GM23338 (cell line): ENCODE data around the gene ERC1. TPM values are rescaled to one million over a fixed set of nuclear protein-coding genes. Genes with fewer than 3 reads are reported as not detected.

Source experiments
- ATAC-seq: fragments of 200-7000 bp; cut with Tn5 transposase; 3 replicates; pipeline ENCODE4 v1.9.1; 2020
- DNase-seq: peaks from one replicate; pipeline ENCODE4 v3.0.0-alpha.2; 2015; ENCODE audit warnings: low spot score
- H2AFZ ChIP-seq: fragments of 200-600 bp; sonication (generic); 2 replicates; pipeline ENCODE4 v1.8.0; 2016; ENCODE audit warnings: antibody characterized with exemption, mild to moderate bottlenecking, moderate library complexity
- H3F3A ChIP-seq: fragments of 200-600 bp; sonication (generic); replicated peaks from 2 replicates; pipeline ENCODE4 v1.8.0; 2017; ENCODE audit warnings: antibody characterized with exemption, mixed run types, low read depth
- H3K27ac ChIP-seq: fragments of 200-600 bp; sonication (generic); 2 replicates; pipeline ENCODE4 v1.6.1; 2016; ENCODE audit warnings: low read depth
- H3K27me3 ChIP-seq: fragments of 200-600 bp; sonication (generic); 2 replicates; pipeline ENCODE4 v1.8.0; 2016; ENCODE audit warnings: mild to moderate bottlenecking, mixed run types, moderate library complexity; ENCODE audit not compliant: insufficient read depth
- H3K36me3 ChIP-seq: fragments of 200-600 bp; sonication (generic); 2 replicates; pipeline ENCODE4 v1.8.0; 2016; ENCODE audit warnings: mild to moderate bottlenecking; ENCODE audit not compliant: insufficient read depth
- H3K4me1 ChIP-seq: fragments of 200-600 bp; sonication (generic); 2 replicates; pipeline ENCODE4 v1.8.0; 2016; ENCODE audit warnings: mild to moderate bottlenecking, moderate library complexity; ENCODE audit not compliant: insufficient read depth
- H3K4me2 ChIP-seq: fragments of 200-600 bp; sonication (generic); 2 replicates; pipeline ENCODE4 v1.7.1; 2017; ENCODE audit warnings: mixed run types
- H3K4me3 ChIP-seq: fragments of 200-600 bp; sonication (generic); 2 replicates; pipeline ENCODE4 v1.6.1; 2016; ENCODE audit warnings: mixed run types
- H3K79me2 ChIP-seq: fragments of 200-600 bp; sonication (generic); replicated peaks from 2 replicates; pipeline ENCODE4 v1.8.0; 2017; ENCODE audit warnings: mild to moderate bottlenecking; ENCODE audit not compliant: insufficient read depth
- H3K9me2 ChIP-seq: fragments of 200-600 bp; sonication (generic); 2 replicates; pipeline ENCODE4 v1.8.0; 2017; ENCODE audit not compliant: insufficient read depth
- H4K20me1 ChIP-seq: fragments of 200-600 bp; sonication (generic); replicated peaks from 2 replicates; pipeline ENCODE4 v1.8.0; 2017; ENCODE audit warnings: mild to moderate bottlenecking; ENCODE audit not compliant: insufficient read depth
- H3K27ac Mint-ChIP-seq: 2 replicates; pipeline ENCODE4 v1.8.0; 2020; ENCODE audit warnings: inconsistent platforms, mild to moderate bottlenecking, moderate library complexity, mixed read lengths
- H3K27me3 Mint-ChIP-seq: 3 replicates; pipeline ENCODE4 v1.8.0; 2022; ENCODE audit warnings: low read depth, mild to moderate bottlenecking, moderate library complexity, mixed read lengths, inconsistent platforms; ENCODE audit not compliant: insufficient read depth, poor library complexity
- H3K36me3 Mint-ChIP-seq: 3 replicates; pipeline ENCODE4 v1.8.0; 2021; ENCODE audit warnings: low read depth, mild to moderate bottlenecking, inconsistent platforms, moderate library complexity, mixed read lengths
- H3K4me1 Mint-ChIP-seq: 3 replicates; pipeline ENCODE4 v1.8.0; 2020; ENCODE audit warnings: mild to moderate bottlenecking, inconsistent platforms, mixed read lengths
- H3K4me3 Mint-ChIP-seq: 3 replicates; pipeline ENCODE4 v1.8.0; 2021; ENCODE audit warnings: moderate library complexity, mild to moderate bottlenecking, inconsistent platforms, mixed read lengths
- H3K9me3 Mint-ChIP-seq: 3 replicates; pipeline ENCODE4 v1.8.0; 2020; ENCODE audit warnings: moderate library complexity, mild to moderate bottlenecking, inconsistent platforms, mixed read lengths
- CREB1 ChIP-seq: fragments of 250-450 bp; sonication (Bioruptor Pico); IDR thresholded peaks from 2 replicates; pipeline ENCODE4 v1.5.0; 2020; ENCODE audit warnings: low read depth, mild to moderate bottlenecking, moderate library complexity
- EZH2 ChIP-seq: fragments of 200-600 bp; sonication (generic); IDR thresholded peaks from one replicate; pipeline ENCODE4 v1.8.0; 2017; ENCODE audit warnings: antibody characterized with exemption, mild to moderate bottlenecking, low read depth; ENCODE audit not compliant: unreplicated experiment
- JUNB ChIP-seq: IDR thresholded peaks from one replicate; pipeline ENCODE4 v1.6.1; 2016; ENCODE audit warnings: antibody characterized with exemption; ENCODE audit not compliant: unreplicated experiment
- NANOG ChIP-seq: IDR thresholded peaks from 2 replicates; pipeline ENCODE4 v1.6.1; 2016; ENCODE audit warnings: antibody characterized with exemption, borderline replicate concordance
- POLR2AphosphoS5 ChIP-seq: IDR thresholded peaks from 2 replicates; pipeline ENCODE4 v1.6.1; 2016; ENCODE audit warnings: antibody characterized with exemption, low read depth
- polyA plus RNA-seq: library from polyadenylated mRNA; unstranded; fragments of >200 nt; fragmentation: Nextera tagmentation; extraction: Ambion mirVana; gene quantifications from 2 replicates; pipeline ENCODE4 v1.2.1, GENCODE V29; 2016
- total RNA-seq: library from RNA; depleted of rRNA; stranded (reverse); fragments of >200 nt; shearing (Covaris generic); gene quantifications from 2 replicates; pipeline ENCODE4 v1.2.3, GENCODE V29; 2014
- TF ChIP-seq, protein P1 (sequence below): IDR thresholded peaks from 2 replicates; pipeline ENCODE4 v1.6.1; 2016; ENCODE audit warnings: antibody characterized with exemption
- TF ChIP-seq, protein P2 (sequence below): fragments of 250-450 bp; sonication (Bioruptor Pico); IDR thresholded peaks from 2 replicates; pipeline ENCODE4 v1.5.0; 2020; ENCODE audit warnings: mild to moderate bottlenecking, moderate library complexity
- TF ChIP-seq, protein P3 (sequence below): IDR thresholded peaks from one replicate; pipeline ENCODE4 v1.6.1; 2018; ENCODE audit warnings: antibody characterized with exemption; ENCODE audit not compliant: unreplicated experiment

ERC1 gene
- total and polyA plus RNA-seq, 2 experiments from 2014 or later, result 28.1 to 35.3 TPM

DNA sequence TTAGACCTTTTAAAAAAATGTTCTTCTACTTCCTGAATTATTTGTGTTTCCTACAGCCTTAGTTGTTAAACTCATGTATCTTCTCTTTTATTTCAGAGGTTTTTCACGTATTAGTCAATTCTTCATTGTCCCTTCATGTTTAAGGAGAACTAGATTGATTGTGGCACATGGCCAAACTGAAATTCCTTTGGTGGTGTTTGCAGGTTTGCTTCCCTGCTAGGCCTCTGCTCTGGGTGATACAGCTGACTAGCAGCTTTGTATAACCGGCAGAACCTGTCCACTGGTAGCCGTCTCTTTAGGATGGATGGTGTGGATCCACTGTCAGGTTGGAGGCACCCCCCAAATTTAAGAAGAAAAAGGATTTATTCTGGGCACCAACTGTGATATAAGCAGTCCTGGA, 341.3 kb downstream of the ERC1 start:
- H3K4me1 ChIP-seq, result no peaks in the 10 kb centered on the region
- no peak overlapping the region for H3K4me3 ChIP-seq
- no peak overlapping the region for H3K4me2 ChIP-seq
- H3K27ac ChIP-seq, result no peak overlapping the region
- H3K27me3 ChIP-seq, result no peaks in the 10 kb centered on the region
- DNase-seq (no peak), ATAC-seq (no peak)
- peaks cover 13% of the 10 kb centered on the region; the same call in 1 of the 2 replicates for H4K20me1 ChIP-seq
- no peaks in the 10 kb centered on the region for H3K9me3 Mint-ChIP-seq
- no peaks in the 10 kb centered on the region for H3K36me3 Mint-ChIP-seq
- no peaks in the 10 kb centered on the region for H3F3A ChIP-seq
- no peaks in the 10 kb centered on the region for H3K9me2 ChIP-seq
- no peak overlapping the region for H2AFZ ChIP-seq
- no peaks in the 10 kb centered on the region for H3K79me2 ChIP-seq
- H3K36me3 ChIP-seq, result no peaks in the 10 kb centered on the region
- H3K4me3 Mint-ChIP-seq, result no peak overlapping the region
- no peaks in the 10 kb centered on the region for H3K4me1 Mint-ChIP-seq
- H3K27me3 Mint-ChIP-seq, result no peaks in the 10 kb centered on the region
- TF ChIP-seq JUNB (no peak), POLR2AphosphoS5 (no peak), EZH2 (no peak), CREB1 (no peak), NANOG (no peak)
- TF ChIP-seq, protein P1, sequence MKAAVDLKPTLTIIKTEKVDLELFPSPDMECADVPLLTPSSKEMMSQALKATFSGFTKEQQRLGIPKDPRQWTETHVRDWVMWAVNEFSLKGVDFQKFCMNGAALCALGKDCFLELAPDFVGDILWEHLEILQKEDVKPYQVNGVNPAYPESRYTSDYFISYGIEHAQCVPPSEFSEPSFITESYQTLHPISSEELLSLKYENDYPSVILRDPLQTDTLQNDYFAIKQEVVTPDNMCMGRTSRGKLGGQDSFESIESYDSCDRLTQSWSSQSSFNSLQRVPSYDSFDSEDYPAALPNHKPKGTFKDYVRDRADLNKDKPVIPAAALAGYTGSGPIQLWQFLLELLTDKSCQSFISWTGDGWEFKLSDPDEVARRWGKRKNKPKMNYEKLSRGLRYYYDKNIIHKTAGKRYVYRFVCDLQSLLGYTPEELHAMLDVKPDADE, result no peak
- TF ChIP-seq, protein P2, sequence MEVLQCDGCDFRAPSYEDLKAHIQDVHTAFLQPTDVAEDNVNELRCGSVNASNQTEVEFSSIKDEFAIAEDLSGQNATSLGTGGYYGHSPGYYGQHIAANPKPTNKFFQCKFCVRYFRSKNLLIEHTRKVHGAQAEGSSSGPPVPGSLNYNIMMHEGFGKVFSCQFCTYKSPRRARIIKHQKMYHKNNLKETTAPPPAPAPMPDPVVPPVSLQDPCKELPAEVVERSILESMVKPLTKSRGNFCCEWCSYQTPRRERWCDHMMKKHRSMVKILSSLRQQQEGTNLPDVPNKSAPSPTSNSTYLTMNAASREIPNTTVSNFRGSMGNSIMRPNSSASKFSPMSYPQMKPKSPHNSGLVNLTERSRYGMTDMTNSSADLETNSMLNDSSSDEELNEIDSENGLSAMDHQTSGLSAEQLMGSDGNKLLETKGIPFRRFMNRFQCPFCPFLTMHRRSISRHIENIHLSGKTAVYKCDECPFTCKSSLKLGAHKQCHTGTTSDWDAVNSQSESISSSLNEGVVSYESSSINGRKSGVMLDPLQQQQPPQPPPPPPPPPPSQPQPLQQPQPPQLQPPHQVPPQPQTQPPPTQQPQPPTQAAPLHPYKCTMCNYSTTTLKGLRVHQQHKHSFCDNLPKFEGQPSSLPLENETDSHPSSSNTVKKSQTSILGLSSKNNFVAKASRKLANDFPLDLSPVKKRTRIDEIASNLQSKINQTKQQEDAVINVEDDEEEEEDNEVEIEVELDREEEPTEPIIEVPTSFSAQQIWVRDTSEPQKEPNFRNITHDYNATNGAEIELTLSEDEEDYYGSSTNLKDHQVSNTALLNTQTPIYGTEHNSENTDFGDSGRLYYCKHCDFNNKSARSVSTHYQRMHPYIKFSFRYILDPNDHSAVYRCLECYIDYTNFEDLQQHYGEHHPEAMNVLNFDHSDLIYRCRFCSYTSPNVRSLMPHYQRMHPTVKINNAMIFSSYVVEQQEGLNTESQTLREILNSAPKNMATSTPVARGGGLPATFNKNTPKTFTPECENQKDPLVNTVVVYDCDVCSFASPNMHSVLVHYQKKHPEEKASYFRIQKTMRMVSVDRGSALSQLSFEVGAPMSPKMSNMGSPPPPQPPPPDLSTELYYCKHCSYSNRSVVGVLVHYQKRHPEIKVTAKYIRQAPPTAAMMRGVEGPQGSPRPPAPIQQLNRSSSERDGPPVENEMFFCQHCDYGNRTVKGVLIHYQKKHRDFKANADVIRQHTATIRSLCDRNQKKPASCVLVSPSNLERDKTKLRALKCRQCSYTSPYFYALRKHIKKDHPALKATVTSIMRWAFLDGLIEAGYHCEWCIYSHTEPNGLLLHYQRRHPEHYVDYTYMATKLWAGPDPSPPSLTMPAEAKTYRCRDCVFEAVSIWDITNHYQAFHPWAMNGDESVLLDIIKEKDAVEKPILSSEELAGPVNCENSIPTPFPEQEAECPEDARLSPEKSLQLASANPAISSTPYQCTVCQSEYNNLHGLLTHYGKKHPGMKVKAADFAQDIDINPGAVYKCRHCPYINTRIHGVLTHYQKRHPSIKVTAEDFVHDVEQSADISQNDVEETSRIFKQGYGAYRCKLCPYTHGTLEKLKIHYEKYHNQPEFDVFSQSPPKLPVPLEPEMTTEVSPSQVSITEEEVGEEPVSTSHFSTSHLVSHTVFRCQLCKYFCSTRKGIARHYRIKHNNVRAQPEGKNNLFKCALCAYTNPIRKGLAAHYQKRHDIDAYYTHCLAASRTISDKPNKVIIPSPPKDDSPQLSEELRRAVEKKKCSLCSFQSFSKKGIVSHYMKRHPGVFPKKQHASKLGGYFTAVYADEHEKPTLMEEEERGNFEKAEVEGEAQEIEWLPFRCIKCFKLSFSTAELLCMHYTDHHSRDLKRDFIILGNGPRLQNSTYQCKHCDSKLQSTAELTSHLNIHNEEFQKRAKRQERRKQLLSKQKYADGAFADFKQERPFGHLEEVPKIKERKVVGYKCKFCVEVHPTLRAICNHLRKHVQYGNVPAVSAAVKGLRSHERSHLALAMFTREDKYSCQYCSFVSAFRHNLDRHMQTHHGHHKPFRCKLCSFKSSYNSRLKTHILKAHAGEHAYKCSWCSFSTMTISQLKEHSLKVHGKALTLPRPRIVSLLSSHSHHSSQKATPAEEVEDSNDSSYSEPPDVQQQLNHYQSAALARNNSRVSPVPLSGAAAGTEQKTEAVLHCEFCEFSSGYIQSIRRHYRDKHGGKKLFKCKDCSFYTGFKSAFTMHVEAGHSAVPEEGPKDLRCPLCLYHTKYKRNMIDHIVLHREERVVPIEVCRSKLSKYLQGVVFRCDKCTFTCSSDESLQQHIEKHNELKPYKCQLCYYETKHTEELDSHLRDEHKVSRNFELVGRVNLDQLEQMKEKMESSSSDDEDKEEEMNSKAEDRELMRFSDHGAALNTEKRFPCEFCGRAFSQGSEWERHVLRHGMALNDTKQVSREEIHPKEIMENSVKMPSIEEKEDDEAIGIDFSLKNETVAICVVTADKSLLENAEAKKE (CRISPR knock-in tag), result no peak
- TF ChIP-seq, protein P3, sequence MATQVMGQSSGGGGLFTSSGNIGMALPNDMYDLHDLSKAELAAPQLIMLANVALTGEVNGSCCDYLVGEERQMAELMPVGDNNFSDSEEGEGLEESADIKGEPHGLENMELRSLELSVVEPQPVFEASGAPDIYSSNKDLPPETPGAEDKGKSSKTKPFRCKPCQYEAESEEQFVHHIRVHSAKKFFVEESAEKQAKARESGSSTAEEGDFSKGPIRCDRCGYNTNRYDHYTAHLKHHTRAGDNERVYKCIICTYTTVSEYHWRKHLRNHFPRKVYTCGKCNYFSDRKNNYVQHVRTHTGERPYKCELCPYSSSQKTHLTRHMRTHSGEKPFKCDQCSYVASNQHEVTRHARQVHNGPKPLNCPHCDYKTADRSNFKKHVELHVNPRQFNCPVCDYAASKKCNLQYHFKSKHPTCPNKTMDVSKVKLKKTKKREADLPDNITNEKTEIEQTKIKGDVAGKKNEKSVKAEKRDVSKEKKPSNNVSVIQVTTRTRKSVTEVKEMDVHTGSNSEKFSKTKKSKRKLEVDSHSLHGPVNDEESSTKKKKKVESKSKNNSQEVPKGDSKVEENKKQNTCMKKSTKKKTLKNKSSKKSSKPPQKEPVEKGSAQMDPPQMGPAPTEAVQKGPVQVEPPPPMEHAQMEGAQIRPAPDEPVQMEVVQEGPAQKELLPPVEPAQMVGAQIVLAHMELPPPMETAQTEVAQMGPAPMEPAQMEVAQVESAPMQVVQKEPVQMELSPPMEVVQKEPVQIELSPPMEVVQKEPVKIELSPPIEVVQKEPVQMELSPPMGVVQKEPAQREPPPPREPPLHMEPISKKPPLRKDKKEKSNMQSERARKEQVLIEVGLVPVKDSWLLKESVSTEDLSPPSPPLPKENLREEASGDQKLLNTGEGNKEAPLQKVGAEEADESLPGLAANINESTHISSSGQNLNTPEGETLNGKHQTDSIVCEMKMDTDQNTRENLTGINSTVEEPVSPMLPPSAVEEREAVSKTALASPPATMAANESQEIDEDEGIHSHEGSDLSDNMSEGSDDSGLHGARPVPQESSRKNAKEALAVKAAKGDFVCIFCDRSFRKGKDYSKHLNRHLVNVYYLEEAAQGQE, result no peak
- no peak overlapping the region for H3K27ac Mint-ChIP-seq
